Gastroesophageal sphincter (tissue), 4 donors: ENCODE results near the gene CYREN. TPM values are rescaled to one million over a fixed set of nuclear protein-coding genes. Genes with fewer than 3 reads are reported as not detected.
"Not testable (repeated sequence)": the region's sequence is repeated elsewhere in the genome, so short reads cannot be mapped to it uniquely, and the experiment has no call there.

Experiments used
- ATAC-seq: fragments of 150-250 bp; one replicate; pipeline ENCODE4 v1.9.1; 2016; ENCODE audit warnings: mild to moderate bottlenecking, moderate library complexity
- H3K27ac ChIP-seq, 4 donors: fragments of 200-600 bp; sonication (generic) in 3 of 4; 1 replicate in 3 of 4; 2 replicates in 1 of 4; pipeline ENCODE4 v1.5.1; 2016 to 2019
- H3K27me3 ChIP-seq: fragments of 200-600 bp; sonication (generic); one replicate; pipeline ENCODE4 v1.5.1; 2019
- H3K36me3 ChIP-seq, 2 donors: fragments of 200-600 bp; sonication (generic); one replicate each; pipeline ENCODE4 v1.5.1; 2019; ENCODE audit warnings: control low read depth in 1 of 2
- H3K4me1 ChIP-seq, 3 donors: fragments of 200-600 bp; sonication (generic); 1 replicate in 2 of 3; 2 replicates in 1 of 3; pipeline ENCODE4 v1.5.1; 2016 to 2019; ENCODE audit warnings: control low read depth in 2 of 3
- H3K4me3 ChIP-seq, 2 donors: fragments of 200-600 bp; sonication (generic); one replicate each; pipeline ENCODE4 v1.5.1; 2019; ENCODE audit warnings: mild to moderate bottlenecking in 1 of 2, moderate library complexity in 1 of 2
- H3K9me3 ChIP-seq, 3 donors: fragments of 200-600 bp; sonication (generic); one replicate each; pipeline ENCODE4 v1.5.1; 2017 to 2019; ENCODE audit warnings: control low read depth in 2 of 3
- CTCF ChIP-seq, 4 experiments: fragments of 200-600 bp in 2 of 4; fragments of 450-650 bp in 2 of 4; sonication (generic) in 1 of 4; IDR thresholded peaks; one replicate each; pipeline ENCODE4 v1.5.1; 2017 to 2019; ENCODE audit warnings: antibody characterized with exemption in 4 of 4, mild to moderate bottlenecking in 2 of 4, moderate library complexity in 2 of 4
- EP300 ChIP-seq: sonication (generic); formaldehyde crosslinking; IDR thresholded peaks from one replicate; pipeline ENCODE4 v1.6.1; 2017; ENCODE audit warnings: antibody characterized with exemption, mild to moderate bottlenecking
- POLR2A ChIP-seq, 2 donors: fragments of 450-650 bp; IDR thresholded peaks; one replicate each; pipeline ENCODE4 v1.6.1; 2017; ENCODE audit warnings: antibody characterized with exemption in 2 of 2, mild to moderate bottlenecking in 2 of 2, moderate library complexity in 1 of 2
- POLR2AphosphoS5 ChIP-seq: sonication (generic); formaldehyde crosslinking; IDR thresholded peaks from one replicate; pipeline ENCODE4 v1.6.1; 2017; ENCODE audit warnings: antibody characterized with exemption
- WGBS, 2 donors: methylation state at CpG; one replicate each; pipeline ENCODE4 v1.1.5; 2018; ENCODE audit warnings: low coverage in 1 of 2; 5-methylcytosine and 5-hydroxymethylcytosine counted together
- small RNA-seq, 4 donors: library from RNA; depleted of rRNA; stranded (forward); fragments of <200 nt; gene quantifications; one replicate each; pipeline ENCODE3, GENCODE V24; 2016
- total RNA-seq, 4 donors: library from RNA; depleted of rRNA; stranded (reverse); fragments of >200 nt; gene quantifications; one replicate each; pipeline ENCODE4 v1.1.0, GENCODE V29; 2016

CYREN gene
- total RNA-seq, 4 donors from 2014 or later = 37.0 to 60.3 (median 49.7) TPM

GRCh38 chr7:135129579-135129978, 40.9 kb downstream of the CYREN start:
- Histone ChIP-seq H3K4me3 (no peak overlapping the region), H3K27ac (no peak overlapping the region), H3K36me3 (no peaks in the 10 kb centered on the region), H3K27me3 (no peaks in the 10 kb centered on the region), H3K4me1 (no peaks in the 10 kb centered on the region), H3K9me3 (peaks cover 0 to 7% (median 0%) of the 10 kb centered on the region in 3 donors)
- TF ChIP-seq EP300 (no peak), POLR2A (IDR thresholded peaks at IDR 0.05) (no peak), CTCF (IDR thresholded peaks at IDR 0.05) (no peak), POLR2AphosphoS5 (no peak)
- ATAC-seq = no peak

GRCh38 chr7:135128931-135129330, 41.6 kb downstream of the CYREN start:
- Histone ChIP-seq H3K4me3 (no peak overlapping the region), H3K27me3 (no peaks in the 10 kb centered on the region), H3K36me3 (no peaks in the 10 kb centered on the region), H3K27ac (no peak overlapping the region), H3K4me1 (no peaks in the 10 kb centered on the region), H3K9me3 (peaks cover 0 to 7% (median 0%) of the 10 kb centered on the region in 3 donors)
- TF ChIP-seq EP300 = no peak
- WGBS, 2 donors = no CpG with 5 or more reads among the region's 1 CpG
- ATAC-seq = no peak

GRCh38 chr7:135124631-135125030, 45.9 kb downstream of the CYREN start:
- H3K4me3 ChIP-seq, H3K4me1 ChIP-seq, H3K9me3 ChIP-seq, ATAC-seq, H3K36me3 ChIP-seq, H3K27me3 ChIP-seq, H3K27ac ChIP-seq: not testable (repeated sequence)
- 77% methylated on average over 3 of the region's 3 CpGs for WGBS, 2 donors

GRCh38 chr7:135121868-135122267, 48.6 kb downstream of the CYREN start:
- Histone ChIP-seq H3K4me1 (no peaks in the 10 kb centered on the region), H3K27ac (no peak overlapping the region), H3K4me3 (no peak overlapping the region), H3K9me3 (peaks cover 0 to 8% (median 0%) of the 10 kb centered on the region in 3 donors), H3K27me3 (no peaks in the 10 kb centered on the region), H3K36me3 (no peaks in the 10 kb centered on the region)
- TF ChIP-seq POLR2AphosphoS5 (no peak), EP300 (no peak), CTCF (IDR thresholded peaks at IDR 0.05) (no peak), POLR2A (IDR thresholded peaks at IDR 0.05) (no peak)
- no CpG with 5 or more reads among the region's 6 CpGs for WGBS, 2 donors
- no peak for ATAC-seq

GRCh38 chr7:135117096-135117495, 53.4 kb downstream of the CYREN start:
- TF ChIP-seq CTCF (IDR thresholded peaks at IDR 0.05) = no peak
- TF ChIP-seq POLR2AphosphoS5 = no peak
- no peak for TF ChIP-seq POLR2A (IDR thresholded peaks at IDR 0.05)
- no peak for TF ChIP-seq EP300
- WGBS, 2 donors = 67 to 89% methylated on average over 1 of the region's 1 CpG
- no peak for ATAC-seq

More at GRCh38 chr7:135117096-135117495, 53.4 kb downstream of the CYREN start:
- no peak overlapping the region for H3K4me3 ChIP-seq
- no peaks in the 10 kb centered on the region for H3K36me3 ChIP-seq
- H3K9me3 ChIP-seq = peaks cover 0 to 8% (median 0%) of the 10 kb centered on the region in 3 donors
- H3K27ac ChIP-seq = no peak overlapping the region
- H3K4me1 ChIP-seq = no peaks in the 10 kb centered on the region
- H3K27me3 ChIP-seq = no peaks in the 10 kb centered on the region

Small RNA genes lying within 50 kb of the gene (small RNA-seq; reads per million reads assigned to genes)
- gene MIR6509 = 0 to 1.6 (median 0) reads per million in 4 donors

Other genes with a start within 250 kb of the CYREN start
- 1 to 10 TPM in 3 of 4 donors, under 1 TPM in 1; 0.30 to 5.6 (median 3.1) TPM for gene AGBL3, start 184.2 kb downstream of the CYREN start, total RNA-seq
- gene TMEM140, start 22.6 kb downstream of the CYREN start, total RNA-seq = 10 to 100 TPM in 3 of 4 donors, 1 to 10 TPM in 1; 9.3 to 21.8 (median 16.0) TPM
- gene WDR91, start 40.8 kb upstream of the CYREN start, total RNA-seq = 10 to 100 TPM; 18.7 to 37.1 (median 30.0) TPM
- not detected for gene STRA8, start 63.1 kb upstream of the CYREN start, total RNA-seq